ENCODE results near the gene FSTL3.
"Not testable (repeated sequence)": the region's sequence is repeated elsewhere in the genome, so short reads cannot be mapped to it uniquely, and the experiment has no call there.

FSTL3 gene

GRCh38 chr19:718991-719512 is 42.9 kb downstream of the FSTL3 start:
- DNase-seq: no peak

GRCh38 chr19:719636-720344 is 43.6 kb downstream of the FSTL3 start:
- no peak for DNase-seq

DNA sequence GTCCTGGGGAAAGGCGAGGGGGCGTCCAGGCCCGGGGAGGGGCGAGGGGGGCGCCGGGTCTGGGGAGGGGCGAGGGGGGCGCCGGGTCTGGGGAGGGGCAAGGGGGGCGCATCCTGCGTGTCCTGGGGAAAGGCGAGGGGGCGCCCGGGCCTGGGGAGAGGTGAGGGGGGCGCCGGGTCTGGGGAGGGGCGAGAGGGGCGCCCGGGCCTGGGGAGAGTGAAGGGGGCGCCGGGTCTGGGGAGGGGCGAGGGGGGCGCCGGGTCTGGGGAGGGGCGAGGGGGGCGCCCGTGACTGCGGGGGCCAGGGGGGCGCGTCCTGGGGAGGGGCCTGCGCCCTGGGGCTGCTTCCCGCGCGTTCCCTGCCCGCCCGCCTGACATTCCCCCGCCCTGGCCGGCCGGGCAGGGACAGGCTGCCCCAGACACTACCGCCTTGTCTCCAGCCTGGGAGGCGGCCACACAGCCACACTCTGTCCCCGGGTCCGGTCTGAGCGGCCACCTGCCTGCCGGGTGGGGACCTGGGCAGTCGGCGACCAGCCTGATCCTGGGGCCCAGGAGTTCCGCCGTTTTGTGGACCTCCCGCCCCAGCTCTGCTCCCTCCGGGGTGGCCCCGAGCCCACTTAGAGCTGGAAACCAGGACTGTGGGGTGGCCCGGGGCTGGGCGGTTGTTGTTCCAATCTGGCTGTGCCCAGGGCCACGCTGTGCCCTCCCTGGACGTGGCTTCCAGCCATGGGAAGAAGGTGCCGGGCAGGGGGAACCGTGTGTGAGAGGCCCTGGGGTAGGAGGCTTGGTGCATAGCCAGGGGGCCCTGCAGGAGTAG is 44.4 kb downstream of the FSTL3 start:
- DNase-seq: no peak

DNA sequence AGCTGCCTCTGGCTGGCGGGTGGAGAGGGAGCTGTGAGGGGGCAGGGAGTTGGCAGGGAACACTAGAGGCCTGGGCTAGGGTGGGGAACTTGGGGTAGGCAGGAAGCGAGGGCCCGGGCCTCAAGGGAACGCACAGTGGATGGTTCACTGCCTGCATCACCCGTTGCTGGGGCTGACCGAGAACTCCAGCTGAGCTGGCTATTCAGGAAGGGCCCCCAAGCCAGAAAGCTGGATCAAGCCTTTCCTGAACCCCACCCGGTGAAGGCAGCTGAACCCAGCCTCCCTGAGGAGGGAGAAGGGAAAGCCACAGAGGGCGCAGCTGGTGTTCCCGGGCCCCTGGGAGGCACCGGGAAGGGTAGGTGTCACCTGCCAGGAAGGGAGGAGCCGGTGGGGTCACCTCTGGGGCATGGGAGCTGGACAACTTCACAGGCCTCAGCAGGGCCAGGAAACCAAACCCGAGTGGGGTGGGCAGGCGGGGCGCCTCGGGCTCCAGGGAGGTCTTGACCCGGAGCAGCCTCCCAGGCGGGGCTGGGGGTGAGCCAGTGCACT is 46.4 kb downstream of the FSTL3 start:
- no peak for DNase-seq

DNA sequence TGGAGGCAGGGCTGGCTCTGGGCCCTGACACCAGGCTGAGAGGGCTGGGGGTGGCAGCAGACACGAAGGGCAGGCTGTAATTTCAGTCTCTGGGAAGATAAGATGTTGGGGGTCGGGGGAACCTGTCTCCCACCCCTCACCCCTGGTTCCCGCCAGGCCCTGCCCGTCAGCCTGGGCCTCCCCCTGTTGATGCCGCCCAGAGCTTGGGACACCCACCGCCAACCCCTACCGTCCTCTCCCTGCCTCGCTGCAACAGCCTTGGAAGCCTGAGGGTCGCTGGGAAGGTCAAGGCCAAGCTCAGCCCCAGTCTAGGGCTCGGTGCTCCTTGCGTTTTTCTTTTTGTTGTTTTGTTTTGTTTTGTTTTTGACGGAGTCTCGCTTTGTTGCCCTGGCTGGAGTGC is 47.1 kb downstream of the FSTL3 start:
- DNase-seq: no peak

DNA sequence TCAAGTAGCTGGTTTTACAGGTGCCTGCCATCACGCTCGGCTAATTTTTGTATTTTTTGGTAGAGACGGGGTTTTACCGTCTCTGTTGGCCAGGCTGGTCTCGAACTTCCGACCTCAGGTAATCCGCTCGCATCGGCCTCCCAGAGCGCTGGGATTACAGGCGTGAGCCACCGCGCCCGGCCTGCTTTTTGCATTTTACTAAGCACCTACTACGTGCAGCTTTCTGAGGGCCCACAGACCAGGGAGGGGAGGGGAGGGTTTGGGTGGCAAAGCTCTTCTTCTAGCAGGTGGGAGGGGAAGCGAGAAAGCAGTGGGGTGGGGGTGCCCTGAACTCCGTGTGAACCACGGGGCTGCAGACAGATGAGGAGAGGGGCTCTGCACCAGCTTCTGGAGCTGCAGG is 47.5 kb downstream of the FSTL3 start:
- no peak for DNase-seq

- no peak for DNase-seq
Observed at GRCh38 chr19:725461-726089, 49.4 kb downstream of the FSTL3 start.

DNA sequence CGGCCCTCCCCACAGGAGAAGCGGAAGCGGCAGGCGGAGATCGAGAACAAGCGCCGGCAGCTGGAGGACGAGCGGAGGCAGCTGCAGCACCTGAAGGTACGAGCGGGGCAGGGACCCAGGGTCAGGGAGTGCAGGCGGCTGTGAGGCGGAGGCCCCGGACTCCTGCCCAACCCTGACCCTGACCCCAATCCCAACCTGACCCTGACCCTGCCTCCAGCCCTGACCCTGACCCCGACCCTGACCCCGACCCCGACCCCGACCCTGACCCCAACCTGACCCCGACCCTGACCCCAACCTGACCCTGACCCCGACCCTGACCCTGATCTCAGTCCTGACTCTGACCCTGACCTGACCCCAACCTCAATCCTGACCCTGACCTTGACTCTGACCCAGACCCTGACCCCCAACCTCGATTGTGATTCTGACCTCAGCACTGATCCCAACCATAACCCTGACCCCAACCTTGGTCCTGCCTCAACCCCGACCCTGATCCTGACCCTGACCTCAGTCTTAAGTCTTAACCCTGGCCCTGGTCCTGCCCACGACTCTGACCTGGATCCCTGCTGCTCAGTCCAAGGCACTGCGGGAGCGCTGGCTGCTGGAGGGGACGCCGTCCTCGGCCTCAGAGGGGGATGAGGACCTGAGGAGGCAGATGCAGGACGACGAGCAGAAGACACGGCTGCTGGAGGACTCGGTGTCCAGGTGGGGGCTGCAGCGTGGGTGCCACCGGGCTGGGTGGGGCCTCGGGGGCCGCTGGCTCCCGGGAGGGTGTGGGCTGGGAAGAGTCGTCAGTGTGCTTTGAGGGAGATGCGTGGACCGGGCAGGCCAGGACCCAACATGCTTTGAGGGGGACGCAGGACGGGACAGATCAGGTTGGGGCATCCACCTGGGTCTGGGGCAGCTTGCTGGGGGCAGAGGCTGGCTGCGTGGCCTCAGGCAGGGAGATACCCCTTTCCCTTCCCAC is 51.1 kb downstream of the FSTL3 start:
- DNase-seq: no peak

GRCh38 chr19:728011-728410 is 51.8 kb downstream of the FSTL3 start:
- DNase-seq: no peak

DNA sequence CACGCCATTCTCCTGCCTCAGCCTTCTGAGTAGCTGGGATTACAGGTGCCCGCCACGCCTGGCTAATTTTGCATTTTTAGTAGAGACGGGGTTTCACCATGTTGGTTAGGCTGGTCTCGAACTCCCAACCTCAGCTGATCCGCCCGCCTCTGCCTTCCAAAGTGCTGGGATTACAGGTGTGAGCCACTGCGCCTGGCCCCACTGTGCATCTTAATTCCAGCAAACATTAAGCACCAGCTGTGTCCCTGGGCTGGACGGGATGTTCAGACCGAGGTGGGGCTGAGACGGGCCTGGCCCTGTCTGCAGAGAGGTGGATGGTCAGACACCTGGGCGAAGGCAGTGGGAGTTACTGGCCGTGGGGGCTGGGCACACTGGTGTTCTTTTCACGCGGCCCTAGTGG is 53.4 kb downstream of the FSTL3 start:
- DNase-seq: not testable (repeated sequence)

- no peak for DNase-seq
Observed at GRCh38 chr19:729965-730668, 53.9 kb downstream of the FSTL3 start.

DNA sequence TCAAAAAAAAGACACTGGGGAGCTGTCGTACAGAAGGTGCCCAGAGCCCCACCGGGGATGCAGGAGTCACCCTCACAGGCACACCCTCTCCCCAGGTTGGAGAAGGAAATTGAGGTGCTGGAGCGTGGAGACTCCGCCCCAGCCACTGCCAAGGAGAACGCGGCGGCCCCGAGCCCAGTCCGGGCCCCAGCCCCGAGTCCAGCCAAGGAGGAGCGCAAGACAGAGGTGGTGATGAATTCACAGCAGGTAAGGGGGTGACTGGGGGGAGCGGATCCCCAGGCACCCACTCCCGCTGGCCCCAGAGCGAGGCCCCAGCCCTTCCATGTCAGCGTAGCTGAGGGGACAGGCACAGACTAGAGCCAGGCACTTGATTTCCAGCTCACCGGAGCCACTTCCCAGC is 54.8 kb downstream of the FSTL3 start:
- DNase-seq: no peak

- no peak for DNase-seq
Observed at GRCh38 chr19:732148-733069, 56.2 kb downstream of the FSTL3 start.

Data from NCI-H510A treated with DMSO at 0.1 percent for 48 hours (cell line).